Activated CD4-positive, alpha-beta T cell treated with anti-CD3 and anti-CD28 coated beads for 4 hours (primary cell): ENCODE results near the gene ST8SIA5.

Experiments used
- DNase-seq, 2 donors: peaks; one replicate each; pipeline ENCODE4 v3.0.0-alpha.2; 2020

The ST8SIA5 gene

GRCh38 chr18:46663539-46663938, 93.3 kb downstream of the ST8SIA5 start:
- DNase-seq = no peak

- no peak for DNase-seq
Observed at GRCh38 chr18:46660957-46661749, 95.7 kb downstream of the ST8SIA5 start.

DNA sequence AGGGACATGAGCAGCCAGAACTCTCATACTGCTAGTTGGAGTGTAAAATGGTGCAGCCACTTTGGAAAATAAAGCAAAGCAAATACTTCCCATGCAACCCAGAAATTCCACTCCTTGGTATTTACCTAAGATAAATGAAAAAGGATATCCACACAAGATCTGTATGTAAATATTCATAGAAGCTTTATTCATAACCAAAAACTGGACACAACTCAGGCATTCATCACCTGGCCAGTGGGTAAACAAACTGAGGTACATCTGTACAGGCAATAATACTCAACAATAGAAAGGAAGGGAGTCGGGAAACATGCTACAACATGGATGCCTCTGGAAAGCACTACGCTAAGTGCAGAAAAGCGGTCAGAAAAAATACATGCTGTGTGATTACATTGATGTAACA, 97.4 kb downstream of the ST8SIA5 start:
- no peak for DNase-seq

GRCh38 chr18:46657115-46657955, 99.5 kb downstream of the ST8SIA5 start, which contains the start of gene LOXHD1:
Gene LOXHD1 (minus strand): TSS chr18:46657220. CDS start chr18:46657033, 187 bp downstream.
- DNase-seq = no peak

GRCh38 chr18:46656326-46657114, 100.3 kb downstream of the ST8SIA5 start:
- DNase-seq = no peak

GRCh38 chr18:46652372-46652771, 104.5 kb downstream of the ST8SIA5 start:
- no peak for DNase-seq

GRCh38 chr18:46650681-46651080, 106.2 kb downstream of the ST8SIA5 start:
- DNase-seq = no peak

- DNase-seq = no peak
Observed at GRCh38 chr18:46649071-46649862, 107.6 kb downstream of the ST8SIA5 start.

GRCh38 chr18:46646468-46646867, 110.4 kb downstream of the ST8SIA5 start:
- no peak for DNase-seq

GRCh38 chr18:46642561-46642960, 114.3 kb downstream of the ST8SIA5 start:
- DNase-seq = no peak

- DNase-seq = no peak
Observed at GRCh38 chr18:46641917-46642316, 114.9 kb downstream of the ST8SIA5 start.

DNA sequence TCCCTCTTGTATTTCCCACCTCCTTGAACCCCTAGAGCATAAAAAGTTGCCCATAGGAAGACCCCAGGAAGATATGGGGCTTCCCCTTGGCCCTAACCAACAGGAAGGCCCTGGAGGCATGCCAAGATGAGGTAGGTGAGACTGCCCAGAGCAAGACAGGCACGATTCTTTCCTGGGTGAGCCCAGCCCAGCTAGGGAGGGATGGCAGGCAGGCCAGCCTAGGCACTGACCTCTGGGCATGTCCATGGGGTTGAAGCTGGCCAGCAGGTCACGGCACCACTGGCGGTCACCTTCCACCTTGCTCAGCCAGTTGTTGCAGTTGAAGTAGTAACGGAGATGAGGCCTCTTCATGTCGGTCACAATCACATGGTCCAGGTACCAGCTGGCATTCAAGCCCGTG, 117.5 kb downstream of the ST8SIA5 start:
- DNase-seq = no peak

DNA sequence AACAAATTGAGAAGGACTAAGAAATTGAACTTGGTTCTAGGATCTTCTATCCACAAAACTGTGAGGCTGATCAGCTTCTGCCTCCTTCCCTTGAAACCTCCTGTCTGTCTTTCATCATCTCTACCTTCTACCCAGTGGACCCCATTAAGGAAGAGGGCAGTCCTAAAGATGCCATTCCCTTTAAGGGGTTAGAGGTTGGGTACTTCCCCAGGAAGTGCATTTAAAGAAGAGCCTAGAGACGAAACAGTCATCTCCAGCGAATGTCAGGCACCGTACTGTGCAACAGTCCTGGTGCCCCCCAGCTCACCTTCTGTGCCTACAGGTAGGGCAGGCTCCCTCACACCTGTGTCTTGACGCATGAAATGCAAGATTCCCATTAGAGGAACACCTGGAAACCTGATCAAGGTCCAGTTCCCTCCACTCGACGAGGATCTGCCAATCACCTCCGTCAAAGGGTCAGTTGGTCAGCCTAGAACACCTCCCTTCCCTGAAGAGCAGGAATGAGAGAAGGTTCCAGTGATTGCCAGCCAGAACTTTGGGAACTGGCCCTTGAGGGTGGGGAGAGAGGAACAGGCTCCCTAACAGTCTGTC, 120.7 kb downstream of the ST8SIA5 start:
- no peak for DNase-seq

- no peak for DNase-seq
Observed at GRCh38 chr18:46632401-46633071, 124.3 kb downstream of the ST8SIA5 start.

GRCh38 chr18:46630991-46631390, 125.9 kb downstream of the ST8SIA5 start:
- no peak for DNase-seq

GRCh38 chr18:46630160-46630559, 126.7 kb downstream of the ST8SIA5 start:
- DNase-seq = no peak

DNA sequence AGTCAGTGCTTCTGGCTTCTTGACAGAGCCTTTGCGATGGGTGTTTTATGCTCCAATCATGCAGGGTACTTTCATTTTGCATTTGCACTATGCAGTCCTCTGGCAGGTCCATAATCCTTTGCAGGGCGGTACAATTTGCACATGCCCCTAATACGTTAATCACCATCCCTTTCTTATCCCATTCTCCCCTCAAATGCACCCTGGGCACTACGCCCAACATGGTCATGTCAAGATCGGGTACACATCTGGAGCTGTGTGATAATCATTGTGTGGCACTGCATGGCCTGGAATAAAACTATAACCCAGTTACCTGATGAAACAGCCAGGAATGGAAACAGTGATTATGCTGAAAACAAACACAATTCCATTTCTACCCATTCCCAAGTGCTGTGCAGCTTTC, 127.5 kb downstream of the ST8SIA5 start:
- DNase-seq = no peak

- no peak for DNase-seq
Observed at GRCh38 chr18:46628206-46628605, 128.6 kb downstream of the ST8SIA5 start.

DNA sequence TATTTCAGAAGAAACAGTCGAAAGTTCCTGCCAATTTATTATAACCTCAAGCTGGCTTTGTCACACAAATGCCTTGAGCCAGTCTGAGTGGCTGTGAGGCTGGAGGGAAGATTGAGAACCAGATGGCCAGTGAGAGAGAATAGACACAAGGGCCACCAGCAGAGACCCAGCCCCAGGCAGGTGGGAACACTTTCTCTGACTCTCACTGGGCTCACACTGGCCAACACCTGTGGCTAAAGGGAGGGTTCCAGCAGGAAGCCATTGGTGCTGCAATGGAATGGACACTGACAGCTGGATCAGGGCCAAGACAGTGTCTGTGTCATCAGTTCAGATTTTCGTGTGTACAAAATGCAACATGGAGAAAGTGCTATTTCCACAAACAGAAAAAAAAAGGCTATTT, 129.7 kb downstream of the ST8SIA5 start:
- no peak for DNase-seq

GRCh38 chr18:46625069-46625468, 131.8 kb downstream of the ST8SIA5 start:
- no peak for DNase-seq

DNA sequence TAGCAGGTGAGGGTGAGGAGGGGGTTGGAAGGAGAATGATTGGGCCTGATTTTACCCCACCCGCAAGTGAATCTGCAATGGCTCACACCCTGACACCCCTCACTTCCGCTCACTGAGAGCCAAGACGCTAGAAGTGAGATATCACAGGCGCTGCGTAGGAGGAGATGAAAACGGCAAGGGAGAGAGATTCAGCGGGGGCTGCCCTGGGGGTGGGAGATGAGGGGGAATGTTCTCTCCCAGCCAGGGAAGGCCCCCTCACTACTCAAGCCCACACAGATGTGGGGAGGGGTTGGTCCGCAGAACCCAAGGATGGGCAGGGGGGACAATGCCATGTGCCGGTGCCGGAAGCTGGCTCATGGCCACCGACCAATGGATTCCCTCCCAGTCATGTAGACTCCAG, 132.7 kb downstream of the ST8SIA5 start:
- DNase-seq = peak in 1 of 2 donors; percentile 26
